Mesothelial cell of epicardium (in vitro differentiated cells): Measurements from ENCODE around the gene CAMKK2. TPM values are rescaled to one million over a fixed set of nuclear protein-coding genes. Genes with fewer than 3 reads are reported as not detected.

ENCODE experiments used
- DNase-seq, 2 experiments: peaks; one replicate each; pipeline ENCODE4 v3.0.0; 2021; ENCODE audit warnings: low spot score in 2 of 2; ENCODE audit not compliant: unreplicated experiment in 2 of 2
- H3K27ac Mint-ChIP-seq: 2 replicates; pipeline ENCODE4 v1.8.0; 2021; ENCODE audit warnings: mixed read lengths
- H3K27me3 Mint-ChIP-seq: 2 replicates; pipeline ENCODE4 v1.8.0; 2021; ENCODE audit warnings: low read depth, mixed read lengths
- H3K36me3 Mint-ChIP-seq: 2 replicates; pipeline ENCODE4 v1.8.0; 2021; ENCODE audit warnings: mixed read lengths
- H3K4me1 Mint-ChIP-seq: 2 replicates; pipeline ENCODE4 v1.8.0; 2021; ENCODE audit warnings: mixed read lengths
- H3K4me3 Mint-ChIP-seq: 2 replicates; pipeline ENCODE4 v1.8.0; 2021; ENCODE audit warnings: mild to moderate bottlenecking, moderate library complexity, mixed read lengths
- H3K9me3 Mint-ChIP-seq: 2 replicates; pipeline ENCODE4 v1.8.0; 2021; ENCODE audit warnings: mixed read lengths
- total RNA-seq: library from RNA; stranded (reverse); gene quantifications from 3 replicates; pipeline ENCODE4 v1.2.1, GENCODE V29; 2021
- TF ChIP-seq, protein P1 (sequence below): fragments of 200-600 bp; sonication (generic); IDR thresholded peaks from one replicate; pipeline ENCODE4 v1.5.0; 2021; ENCODE audit warnings: antibody characterized with exemption; ENCODE audit not compliant: unreplicated experiment

Gene CAMKK2
- total RNA-seq, 1 donor from 2014 or later, result 27.6 TPM

GRCh38 chr12:121273364-121273896 is 23.1 kb downstream of the CAMKK2 start:
- TF ChIP-seq, protein P1, sequence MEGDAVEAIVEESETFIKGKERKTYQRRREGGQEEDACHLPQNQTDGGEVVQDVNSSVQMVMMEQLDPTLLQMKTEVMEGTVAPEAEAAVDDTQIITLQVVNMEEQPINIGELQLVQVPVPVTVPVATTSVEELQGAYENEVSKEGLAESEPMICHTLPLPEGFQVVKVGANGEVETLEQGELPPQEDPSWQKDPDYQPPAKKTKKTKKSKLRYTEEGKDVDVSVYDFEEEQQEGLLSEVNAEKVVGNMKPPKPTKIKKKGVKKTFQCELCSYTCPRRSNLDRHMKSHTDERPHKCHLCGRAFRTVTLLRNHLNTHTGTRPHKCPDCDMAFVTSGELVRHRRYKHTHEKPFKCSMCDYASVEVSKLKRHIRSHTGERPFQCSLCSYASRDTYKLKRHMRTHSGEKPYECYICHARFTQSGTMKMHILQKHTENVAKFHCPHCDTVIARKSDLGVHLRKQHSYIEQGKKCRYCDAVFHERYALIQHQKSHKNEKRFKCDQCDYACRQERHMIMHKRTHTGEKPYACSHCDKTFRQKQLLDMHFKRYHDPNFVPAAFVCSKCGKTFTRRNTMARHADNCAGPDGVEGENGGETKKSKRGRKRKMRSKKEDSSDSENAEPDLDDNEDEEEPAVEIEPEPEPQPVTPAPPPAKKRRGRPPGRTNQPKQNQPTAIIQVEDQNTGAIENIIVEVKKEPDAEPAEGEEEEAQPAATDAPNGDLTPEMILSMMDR, result no peak
- peaks cover 5% of the 10 kb centered on the region for H3K9me3 Mint-ChIP-seq
- H3K27me3 Mint-ChIP-seq, result no peaks in the 10 kb centered on the region
- no peak overlapping the region for H3K4me3 Mint-ChIP-seq
- no peak for DNase-seq
- peaks cover 42% of the 10 kb centered on the region for H3K36me3 Mint-ChIP-seq
- H3K27ac Mint-ChIP-seq, result no peak overlapping the region
- no peaks in the 10 kb centered on the region for H3K4me1 Mint-ChIP-seq

GRCh38 chr12:121267822-121268221 is 28.7 kb downstream of the CAMKK2 start:
- H3K27ac Mint-ChIP-seq, result no peak overlapping the region

DNA sequence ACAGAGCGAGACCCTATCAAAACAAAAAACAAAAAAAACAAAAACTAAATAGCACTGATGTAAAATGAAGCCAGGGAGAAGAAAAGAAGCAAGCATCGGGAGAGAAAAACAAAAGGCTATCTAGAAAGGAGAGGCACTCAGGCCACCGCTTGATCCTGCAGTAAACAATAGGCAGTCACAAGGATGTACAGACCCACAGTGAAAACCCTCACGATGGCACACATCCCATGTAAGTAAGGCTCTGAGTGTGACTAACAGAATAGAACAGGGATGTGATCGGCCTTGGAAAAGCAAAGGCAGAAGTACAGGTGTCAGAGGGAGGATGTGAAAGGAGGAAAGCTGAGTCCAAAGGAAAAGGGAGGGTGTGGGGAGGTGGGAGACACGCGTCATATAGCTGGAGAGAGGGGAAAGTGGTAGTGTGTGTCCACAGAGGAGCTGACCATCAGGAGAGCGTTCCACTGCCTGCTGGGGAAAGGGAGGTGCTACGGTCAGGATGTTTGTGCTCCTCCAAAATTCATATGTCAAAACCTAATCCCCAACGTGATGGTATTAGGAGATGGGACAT is 31.5 kb downstream of the CAMKK2 start:
- Mint-ChIP-seq H3K9me3 (no peaks in the 10 kb centered on the region), H3K36me3 (peaks cover 25% of the 10 kb centered on the region), H3K27ac (no peak overlapping the region), H3K27me3 (no peaks in the 10 kb centered on the region), H3K4me3 (no peak overlapping the region), H3K4me1 (no peaks in the 10 kb centered on the region)
- DNase-seq, result no peak
- TF ChIP-seq, protein P1, result no peak

More at GRCh38 chr12:121267822-121268221, 28.7 kb downstream of the CAMKK2 start:
- DNase-seq, result no peak
- H3K27me3 Mint-ChIP-seq, result no peaks in the 10 kb centered on the region
- no peak overlapping the region for H3K4me3 Mint-ChIP-seq
- H3K36me3 Mint-ChIP-seq, result peaks cover 27% of the 10 kb centered on the region
- H3K9me3 Mint-ChIP-seq, result no peaks in the 10 kb centered on the region
- H3K4me1 Mint-ChIP-seq, result no peaks in the 10 kb centered on the region
- TF ChIP-seq, protein P1, result no peak

- H3K27ac Mint-ChIP-seq, result no peak overlapping the region
- DNase-seq, result no peak
- H3K4me3 Mint-ChIP-seq, result no peak overlapping the region
- H3K9me3 Mint-ChIP-seq, result no peaks in the 10 kb centered on the region
- TF ChIP-seq, protein P1, result no peak
- H3K27me3 Mint-ChIP-seq, result no peaks in the 10 kb centered on the region
- peaks cover 20% of the 10 kb centered on the region for H3K36me3 Mint-ChIP-seq
- H3K4me1 Mint-ChIP-seq, result no peaks in the 10 kb centered on the region
Measured at GRCh38 chr12:121264135-121264534, 32.4 kb downstream of the CAMKK2 start.

DNA sequence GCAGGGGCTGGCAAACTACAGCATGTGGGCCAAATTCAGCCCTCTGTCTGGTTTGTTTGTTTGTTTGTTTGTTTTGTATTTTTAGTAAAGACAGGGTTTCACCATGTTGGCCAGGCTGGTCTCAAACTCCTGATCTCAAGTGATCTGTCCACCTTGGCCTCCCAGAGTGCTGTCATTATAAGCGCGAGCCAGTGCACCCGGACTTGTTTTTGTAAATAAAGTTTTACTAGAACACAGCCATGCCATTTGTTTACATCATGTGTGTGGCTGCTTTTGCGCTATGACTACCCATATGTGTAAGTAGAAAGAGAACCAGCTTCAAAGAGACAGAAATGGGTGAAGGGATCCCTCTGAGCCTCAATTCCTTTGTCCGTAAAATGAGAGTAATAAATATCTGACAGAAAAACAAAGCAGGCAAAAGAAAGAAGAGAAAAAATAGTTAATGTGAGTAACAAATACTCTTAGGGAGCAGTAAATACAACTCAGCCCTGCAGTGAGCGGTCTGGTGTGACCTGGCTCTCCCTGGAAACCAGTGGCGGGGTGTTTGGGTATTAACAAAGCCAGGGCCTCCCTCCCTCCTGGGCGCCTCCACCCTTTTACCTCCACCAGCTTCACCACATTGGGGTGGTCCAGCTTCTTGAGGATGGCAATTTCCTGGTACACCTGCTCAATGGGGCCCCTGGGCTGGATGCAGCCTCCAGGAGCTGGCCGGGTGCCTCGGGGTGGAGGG is 33.1 kb downstream of the CAMKK2 start:
- no peak for DNase-seq
- Mint-ChIP-seq H3K27ac (no peak overlapping the region), H3K27me3 (no peaks in the 10 kb centered on the region), H3K4me3 (no peak overlapping the region), H3K4me1 (no peaks in the 10 kb centered on the region), H3K9me3 (no peaks in the 10 kb centered on the region), H3K36me3 (peaks cover 21% of the 10 kb centered on the region)
- TF ChIP-seq, protein P1, result no peak
